Measurements from ENCODE around the gene YIPF5. TPM values are rescaled to one million over a fixed set of nuclear protein-coding genes. Genes with fewer than 3 reads are reported as not detected.

The YIPF5 gene
- total and polyA plus RNA-seq, 2 donors from 2014 or later = 18.5 to 48.0 TPM

DNA sequence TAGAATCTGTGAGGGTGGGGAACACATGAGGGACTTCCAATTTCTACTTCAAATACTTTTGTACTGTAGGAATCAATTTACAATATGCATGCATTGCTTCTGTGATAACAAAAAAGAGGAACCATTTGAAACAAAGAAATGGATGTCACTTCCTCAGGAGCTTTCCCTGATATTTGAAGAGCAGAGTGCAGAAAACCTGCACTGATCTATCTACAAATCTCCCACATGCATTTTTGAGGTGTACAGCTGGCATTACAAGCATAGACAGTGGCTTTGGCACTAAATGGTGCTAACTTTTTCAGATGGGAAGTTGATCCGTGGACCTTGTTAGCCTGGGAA is 27.7 kb downstream of the YIPF5 start:
- Histone ChIP-seq H3K9me3 (ENCODE audit: control insufficient read depth in 2 of 3, insufficient read depth in 1 of 3, low read length in 3 of 3) (no peaks in the 10 kb centered on the region), H3K4me3 (ENCODE audit: low read length in 3 of 3) (no peak overlapping the region), H3K27ac (ENCODE audit: low read depth in 2 of 2, low read length in 2 of 2) (no peak overlapping the region), H3K9ac (ENCODE audit: low read length in 3 of 3) (no peak overlapping the region), H3K36me3 (ENCODE audit: control insufficient read depth in 2 of 3, insufficient read depth in 3 of 3, low read length in 3 of 3) (no peaks in the 10 kb centered on the region), H3K4me1 (ENCODE audit: control insufficient read depth in 2 of 3, insufficient read depth in 2 of 3, low read depth in 1 of 3, low read length in 3 of 3) (no peaks in the 10 kb centered on the region), H3K27me3 (ENCODE audit: control insufficient read depth, insufficient read depth, low read length) (no peaks in the 10 kb centered on the region)
- intact Hi-C loops (cut with DNase I) = no loop called here
- DNase-seq (no peak), FAIRE-seq (no peak)
- TF ChIP-seq, protein P1, sequence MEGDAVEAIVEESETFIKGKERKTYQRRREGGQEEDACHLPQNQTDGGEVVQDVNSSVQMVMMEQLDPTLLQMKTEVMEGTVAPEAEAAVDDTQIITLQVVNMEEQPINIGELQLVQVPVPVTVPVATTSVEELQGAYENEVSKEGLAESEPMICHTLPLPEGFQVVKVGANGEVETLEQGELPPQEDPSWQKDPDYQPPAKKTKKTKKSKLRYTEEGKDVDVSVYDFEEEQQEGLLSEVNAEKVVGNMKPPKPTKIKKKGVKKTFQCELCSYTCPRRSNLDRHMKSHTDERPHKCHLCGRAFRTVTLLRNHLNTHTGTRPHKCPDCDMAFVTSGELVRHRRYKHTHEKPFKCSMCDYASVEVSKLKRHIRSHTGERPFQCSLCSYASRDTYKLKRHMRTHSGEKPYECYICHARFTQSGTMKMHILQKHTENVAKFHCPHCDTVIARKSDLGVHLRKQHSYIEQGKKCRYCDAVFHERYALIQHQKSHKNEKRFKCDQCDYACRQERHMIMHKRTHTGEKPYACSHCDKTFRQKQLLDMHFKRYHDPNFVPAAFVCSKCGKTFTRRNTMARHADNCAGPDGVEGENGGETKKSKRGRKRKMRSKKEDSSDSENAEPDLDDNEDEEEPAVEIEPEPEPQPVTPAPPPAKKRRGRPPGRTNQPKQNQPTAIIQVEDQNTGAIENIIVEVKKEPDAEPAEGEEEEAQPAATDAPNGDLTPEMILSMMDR (IDR thresholded peaks at IDR 0.05; ENCODE audit: borderline replicate concordance, extremely low read depth, insufficient read depth) = no peak

DNA sequence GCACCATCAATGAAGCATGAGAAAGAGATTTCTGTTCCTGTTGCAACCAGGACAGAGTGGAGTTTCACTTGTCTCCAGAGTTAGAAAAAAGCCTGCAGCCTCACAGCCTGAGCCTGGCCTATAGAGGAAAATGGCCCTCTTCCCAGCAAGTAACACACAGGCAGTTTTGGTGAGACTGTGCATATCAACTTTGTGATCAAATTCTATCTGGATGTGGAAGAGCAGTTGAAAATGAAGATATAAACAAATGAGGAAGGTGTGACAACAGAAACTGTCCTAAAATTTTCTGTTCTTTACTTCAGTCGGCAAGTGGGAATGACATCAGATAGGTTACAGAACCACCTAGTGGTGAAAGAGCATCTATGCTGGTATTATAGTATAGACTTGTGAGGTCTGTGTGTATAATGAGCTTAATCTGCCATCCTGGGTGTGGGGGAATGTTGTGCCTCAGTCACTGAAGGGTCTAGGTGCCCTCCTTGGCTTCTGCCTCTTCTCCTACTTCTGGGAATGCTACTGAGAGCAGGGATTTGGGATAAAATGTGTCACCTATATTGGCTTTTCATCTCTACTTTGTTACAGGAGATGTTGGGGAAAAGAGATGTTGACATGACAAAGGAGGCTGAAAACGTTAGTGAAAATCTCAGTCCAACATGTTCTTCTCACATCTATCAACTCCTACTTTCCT is 28.2 kb downstream of the YIPF5 start:
- Histone ChIP-seq H3K27me3 (ENCODE audit: control insufficient read depth, insufficient read depth, low read length) (no peaks in the 10 kb centered on the region), H3K27ac (ENCODE audit: low read depth in 2 of 2, low read length in 2 of 2) (no peak overlapping the region), H3K36me3 (ENCODE audit: control insufficient read depth in 2 of 3, insufficient read depth in 3 of 3, low read length in 3 of 3) (no peaks in the 10 kb centered on the region), H3K9me3 (ENCODE audit: control insufficient read depth in 2 of 3, insufficient read depth in 1 of 3, low read length in 3 of 3) (no peaks in the 10 kb centered on the region), H3K4me1 (ENCODE audit: control insufficient read depth in 2 of 3, insufficient read depth in 2 of 3, low read depth in 1 of 3, low read length in 3 of 3) (no peaks in the 10 kb centered on the region), H3K9ac (ENCODE audit: low read length in 3 of 3) (no peak overlapping the region), H3K4me3 (ENCODE audit: low read length in 3 of 3) (no peak overlapping the region)
- DNase-seq = peak in 2 of 5 donors; percentile 67 to 77
- TF ChIP-seq, protein P1 (IDR thresholded peaks at IDR 0.05; ENCODE audit: borderline replicate concordance, extremely low read depth, insufficient read depth) = peak; percentile 43
- intact Hi-C loops (cut with DNase I) = no loop called here
- no peak for FAIRE-seq

DNA sequence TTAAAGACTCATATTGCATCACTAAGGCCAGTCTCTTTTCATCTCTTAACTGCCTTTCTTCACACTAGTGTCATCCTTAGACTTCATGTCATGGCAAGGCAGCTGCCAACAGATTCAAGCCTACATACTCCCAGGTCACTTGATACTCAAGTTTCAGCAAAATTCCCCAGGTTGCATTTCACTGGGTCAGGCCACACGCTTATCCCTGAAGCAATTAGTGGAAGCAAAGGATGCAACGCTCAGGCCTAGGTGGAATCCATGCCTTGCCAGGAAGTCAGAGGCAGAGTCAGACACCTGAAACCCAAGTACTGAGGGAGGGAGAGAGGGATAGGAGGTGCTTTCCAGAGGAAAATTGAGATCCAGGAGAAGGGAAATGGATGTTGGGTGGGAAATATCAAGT is 28.9 kb downstream of the YIPF5 start:
- Histone ChIP-seq H3K4me3 (ENCODE audit: low read length in 3 of 3) (no peak overlapping the region), H3K27ac (ENCODE audit: low read depth in 2 of 2, low read length in 2 of 2) (no peak overlapping the region), H3K27me3 (ENCODE audit: control insufficient read depth, insufficient read depth, low read length) (no peaks in the 10 kb centered on the region), H3K36me3 (ENCODE audit: control insufficient read depth in 2 of 3, insufficient read depth in 3 of 3, low read length in 3 of 3) (no peaks in the 10 kb centered on the region), H3K4me1 (ENCODE audit: control insufficient read depth in 2 of 3, insufficient read depth in 2 of 3, low read depth in 1 of 3, low read length in 3 of 3) (no peaks in the 10 kb centered on the region), H3K9me3 (ENCODE audit: control insufficient read depth in 2 of 3, insufficient read depth in 1 of 3, low read length in 3 of 3) (no peaks in the 10 kb centered on the region), H3K9ac (ENCODE audit: low read length in 3 of 3) (no peak overlapping the region)
- TF ChIP-seq, protein P1 (IDR thresholded peaks at IDR 0.05; ENCODE audit: borderline replicate concordance, extremely low read depth, insufficient read depth) = no peak
- DNase-seq = peak in 4 of 5 donors; percentile 49 to 78 (median 73)
- intact Hi-C loops (cut with DNase I) = no loop called here
- no peak for FAIRE-seq

DNA sequence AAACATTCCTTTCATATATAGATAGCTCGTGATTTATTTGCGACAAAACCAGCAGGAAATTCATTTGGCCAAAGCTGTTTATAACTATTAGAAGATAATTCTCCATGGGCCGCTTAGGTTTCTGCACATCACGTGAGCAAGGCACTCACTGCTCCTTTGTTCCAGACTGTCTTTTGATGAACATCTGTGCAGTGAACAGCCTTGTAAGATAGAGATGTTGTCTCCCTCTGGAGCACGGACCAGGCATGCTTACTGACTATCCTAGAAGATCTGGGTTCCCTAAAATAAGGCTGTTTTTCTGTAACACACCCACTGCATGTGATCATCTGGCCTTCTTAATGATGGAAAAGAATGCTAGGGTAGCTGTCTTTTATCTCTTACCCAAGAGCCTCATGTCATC is 30.9 kb downstream of the YIPF5 start:
- Histone ChIP-seq H3K27me3 (ENCODE audit: control insufficient read depth, insufficient read depth, low read length) (no peaks in the 10 kb centered on the region), H3K9ac (ENCODE audit: low read length in 3 of 3) (no peak overlapping the region), H3K36me3 (ENCODE audit: control insufficient read depth in 2 of 3, insufficient read depth in 3 of 3, low read length in 3 of 3) (no peaks in the 10 kb centered on the region), H3K9me3 (ENCODE audit: control insufficient read depth in 2 of 3, insufficient read depth in 1 of 3, low read length in 3 of 3) (no peaks in the 10 kb centered on the region), H3K27ac (ENCODE audit: low read depth in 2 of 2, low read length in 2 of 2) (no peak overlapping the region), H3K4me3 (ENCODE audit: low read length in 3 of 3) (no peak overlapping the region), H3K4me1 (ENCODE audit: control insufficient read depth in 2 of 3, insufficient read depth in 2 of 3, low read depth in 1 of 3, low read length in 3 of 3) (no peaks in the 10 kb centered on the region)
- no peak for FAIRE-seq
- peak in 2 of 5 donors; percentile 14 to 68 for DNase-seq
- intact Hi-C loops (cut with DNase I) = no loop called here
- TF ChIP-seq, protein P1 (IDR thresholded peaks at IDR 0.05; ENCODE audit: borderline replicate concordance, extremely low read depth, insufficient read depth) = no peak

Data from kidney (tissue), 14 donors.